ENCODE measurements around the gene PCLO.

GRCh38 chr7:83065714-83066113 is 97.0 kb downstream of the PCLO start:
- TF ChIP-seq CTCF (conservative IDR thresholded peaks at IDR 0.05; ENCODE audit: low read depth, low read length) (no peak), EZH2 (IDR thresholded peaks at IDR 0.05; ENCODE audit: low read length, unreplicated experiment) (no peak), EZH2phosphoT487 (IDR thresholded peaks at IDR 0.05; ENCODE audit: borderline replicate concordance, low read length) (no peak)
